SU-DHL-6 (cell line): Measurements from ENCODE around the gene U2AF1L4.

Experiments used
- EZH2phosphoT487 ChIP-seq: fragments of 200-600 bp; sonication (generic), shearing (Covaris generic); conservative IDR thresholded peaks from 2 replicates; pipeline ENCODE4 v1.6.1; 2018; ENCODE audit warnings: mild to moderate bottlenecking, antibody characterized with exemption, low read length, moderate library complexity, mixed read lengths
- TF ChIP-seq, protein P1 (sequence below): fragments of 200-600 bp; sonication (generic); IDR thresholded peaks from one replicate; pipeline ENCODE4 v1.5.1; 2017; ENCODE audit warnings: antibody characterized with exemption, mild to moderate bottlenecking, low read length, moderate library complexity; ENCODE audit not compliant: insufficient read depth, poor library complexity, severe bottlenecking

GRCh38 chr19:35736913-35737886 lies 8.0 kb downstream of the U2AF1L4 start:
- TF ChIP-seq, protein P1, sequence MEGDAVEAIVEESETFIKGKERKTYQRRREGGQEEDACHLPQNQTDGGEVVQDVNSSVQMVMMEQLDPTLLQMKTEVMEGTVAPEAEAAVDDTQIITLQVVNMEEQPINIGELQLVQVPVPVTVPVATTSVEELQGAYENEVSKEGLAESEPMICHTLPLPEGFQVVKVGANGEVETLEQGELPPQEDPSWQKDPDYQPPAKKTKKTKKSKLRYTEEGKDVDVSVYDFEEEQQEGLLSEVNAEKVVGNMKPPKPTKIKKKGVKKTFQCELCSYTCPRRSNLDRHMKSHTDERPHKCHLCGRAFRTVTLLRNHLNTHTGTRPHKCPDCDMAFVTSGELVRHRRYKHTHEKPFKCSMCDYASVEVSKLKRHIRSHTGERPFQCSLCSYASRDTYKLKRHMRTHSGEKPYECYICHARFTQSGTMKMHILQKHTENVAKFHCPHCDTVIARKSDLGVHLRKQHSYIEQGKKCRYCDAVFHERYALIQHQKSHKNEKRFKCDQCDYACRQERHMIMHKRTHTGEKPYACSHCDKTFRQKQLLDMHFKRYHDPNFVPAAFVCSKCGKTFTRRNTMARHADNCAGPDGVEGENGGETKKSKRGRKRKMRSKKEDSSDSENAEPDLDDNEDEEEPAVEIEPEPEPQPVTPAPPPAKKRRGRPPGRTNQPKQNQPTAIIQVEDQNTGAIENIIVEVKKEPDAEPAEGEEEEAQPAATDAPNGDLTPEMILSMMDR, result no peak
- TF ChIP-seq EZH2phosphoT487, result no peak
